Endothelial cell of umbilical vein (primary cell): Measurements from ENCODE around the gene CSNK1D. TPM values are rescaled to one million over a fixed set of nuclear protein-coding genes. Genes with fewer than 3 reads are reported as not detected.

Experiments
- BruUV-seq: library from RNA; stranded (reverse); fragments of 400-500 nt; replicated peaks from 2 replicates; lab custom pipeline; 2021; lab: Mats Ljungman, UMichigan
- CTCF ChIA-PET: fragments of 300-600, 350-600 bp; sonication (Branson Sonifier 250); formaldehyde crosslinking; loops from one replicate; lab custom pipeline; 2021; ENCODE audit warnings: antibody characterized with exemption, inconsistent platforms; lab: Charles Lee
- POLR2A ChIA-PET: fragments of 300-600, 350-600 bp; sonication (Branson Sonifier 250); formaldehyde crosslinking; loops from one replicate; lab custom pipeline; 2021; ENCODE audit warnings: antibody characterized with exemption, inconsistent platforms; lab: Charles Lee
- DNase-seq: peaks from one replicate; pipeline ENCODE4 v3.0.0-alpha.2; 2011; ENCODE audit warnings: low read depth, low spot score
- FAIRE-seq: peaks from 2 replicates; lab custom pipeline; 2011; peaks lifted over from hg19 to GRCh38; lab: Jason Lieb, UNC
- H2AFZ ChIP-seq: 2 replicates; pipeline ENCODE4 v1.6.0; 2012; ENCODE audit warnings: low read depth, low read length, control low read depth, inconsistent platforms
- H3K27ac ChIP-seq: 2 replicates; pipeline ENCODE4 v1.5.1; 2011; ENCODE audit warnings: low read depth, mild to moderate bottlenecking, control low read depth, low read length, moderate library complexity; ENCODE audit not compliant: insufficient read depth
- H3K27me3 ChIP-seq, 2 experiments: 2 replicates each; pipeline versions ENCODE4 v1.6.0 to v1.6.1; 2011; ENCODE audit warnings: low read length in 2 of 2, mixed read lengths in 1 of 2; ENCODE audit not compliant: control insufficient read depth in 2 of 2, insufficient read depth in 2 of 2
- H3K36me3 ChIP-seq, 2 experiments: 2 replicates in 1 of 2; 3 replicates in 1 of 2; pipeline ENCODE4 v1.5.1; 2011; ENCODE audit warnings: low read length in 2 of 2, mild to moderate bottlenecking in 1 of 2, moderate library complexity in 1 of 2; ENCODE audit not compliant: control insufficient read depth in 2 of 2, insufficient read depth in 2 of 2; ENCODE audit errors: extremely low read depth in 1 of 2
- H3K4me1 ChIP-seq: 3 replicates; pipeline ENCODE4 v1.5.1; 2011; ENCODE audit warnings: mild to moderate bottlenecking, low read length; ENCODE audit not compliant: control insufficient read depth, insufficient read depth; ENCODE audit errors: extremely low read depth
- H3K4me2 ChIP-seq: 2 replicates; pipeline ENCODE4 v1.6.1; 2011; ENCODE audit warnings: low read length, control low read depth, mixed read lengths; ENCODE audit not compliant: insufficient read depth
- H3K4me3 ChIP-seq, 3 experiments: fragments of 200-600 bp in 1 of 3; sonication (generic), shearing (Covaris generic) in 1 of 3; replicated peaks in 1 of 3; 2 replicates each; pipeline ENCODE4 v1.5.1; 2011 to 2016; ENCODE audit warnings: control low read depth in 3 of 3, low read length in 3 of 3, mild to moderate bottlenecking in 2 of 3, inconsistent platforms in 1 of 3, low read depth in 1 of 3, moderate library complexity in 1 of 3; ENCODE audit not compliant: insufficient read depth in 1 of 3
- H3K79me2 ChIP-seq: 2 replicates; pipeline ENCODE4 v1.6.0; 2012; ENCODE audit warnings: low read length, inconsistent platforms; ENCODE audit not compliant: control insufficient read depth, insufficient read depth
- H3K9ac ChIP-seq: replicated peaks from 2 replicates; pipeline ENCODE3; 2011; ENCODE audit warnings: low read length, control low read depth; ENCODE audit not compliant: insufficient read depth; ENCODE audit errors: extremely low read depth
- H3K9me1 ChIP-seq: replicated peaks from 3 replicates; pipeline ENCODE4 v1.6.0; 2011; ENCODE audit warnings: mild to moderate bottlenecking, low read length; ENCODE audit not compliant: control insufficient read depth, insufficient read depth; ENCODE audit errors: extremely low read depth
- H3K9me3 ChIP-seq: replicated peaks from 2 replicates; pipeline ENCODE4 v1.5.1; 2012; ENCODE audit warnings: low read length, inconsistent platforms; ENCODE audit not compliant: control insufficient read depth, insufficient read depth
- H4K20me1 ChIP-seq: replicated peaks from 2 replicates; pipeline ENCODE3; 2011; ENCODE audit warnings: mild to moderate bottlenecking, low read length; ENCODE audit not compliant: control insufficient read depth, insufficient read depth; ENCODE audit errors: extremely low read depth
- JUN ChIP-seq: IDR thresholded peaks from 2 replicates; pipeline ENCODE4 v1.6.1; 2011; ENCODE audit warnings: borderline replicate concordance, low read depth; ENCODE audit not compliant: insufficient read length, insufficient read depth
- MAX ChIP-seq: IDR thresholded peaks from 2 replicates; pipeline ENCODE4 v1.6.1; 2011; ENCODE audit not compliant: insufficient read depth, insufficient read length
- MYC ChIP-seq: IDR thresholded peaks from one replicate; pipeline ENCODE4 v1.6.1; 2011; ENCODE audit warnings: mild to moderate bottlenecking, low read depth, low read length
- POLR2A ChIP-seq: IDR thresholded peaks from 2 replicates; pipeline ENCODE4 v1.6.1; 2012; ENCODE audit warnings: low read depth, mild to moderate bottlenecking, control low read depth, low read length
- POLR2AphosphoS5 ChIP-seq: IDR thresholded peaks from 2 replicates; pipeline ENCODE4 v1.6.1; 2012; ENCODE audit warnings: low read depth, mild to moderate bottlenecking, control low read depth, low read length, moderate library complexity; ENCODE audit not compliant: insufficient read depth
- dilution Hi-C: fragments of 300-500 bp; cut with MboI; formaldehyde crosslinking; loops from one replicate; pipeline ENCODE4 v1.15.0; 2019; ENCODE audit warnings: low sequenced_read_pairs; ENCODE audit not compliant: extremely low pct_ligation_motif_present
- intact Hi-C: fragments of 100-400 bp; cut with micrococcal nuclease; formaldehyde crosslinking; loops from one replicate; pipeline ENCODE4 v1.10.0; 2022
- polyA plus RNA-seq, 4 experiments: library from polyadenylated mRNA; depleted of rRNA in 3 of 4; stranded (reverse) in 3 of 4; unstranded in 1 of 4; fragments of >200 nt; gene quantifications; 2 replicates each; pipeline versions ENCODE4 v1.2.1 to v1.2.3, GENCODE V29; 2011 to 2012; ENCODE audit warnings: missing spikeins in 1 of 4
- total RNA-seq: library from RNA; stranded (reverse); gene quantifications from 2 replicates; pipeline ENCODE4 v1.2.3, GENCODE V29; 2021
- TF ChIP-seq, protein P1 (sequence below), 2 donors: IDR thresholded peaks; 1 replicate in 1 of 2; 2 replicates in 1 of 2; pipeline ENCODE4 v1.5.1; 2011; ENCODE audit warnings: low read length in 2 of 2, mild to moderate bottlenecking in 2 of 2, moderate library complexity in 2 of 2, control low read depth in 1 of 2, inconsistent platforms in 1 of 2, low read depth in 1 of 2; ENCODE audit not compliant: insufficient read depth in 1 of 2; ENCODE audit errors: extremely low read depth in 1 of 2

Gene CSNK1D
- total and polyA plus RNA-seq, 2 donors (not counting 3 experiments of a cell fraction or from before 2014, with no cell fraction given), result 127 to 155 TPM

GRCh38 chr17:82243648-82244412, 29.7 kb downstream of the CSNK1D start:
- ChIA-PET POLR2A (no interaction called here), CTCF (interaction anchor here (0.9 to 6.7 kb wide), 8 partner anchors 10 to 214 kb away, joined by 3 to 52 read pairs (median 4); no protein-coding TSS in a partner anchor)
- Histone ChIP-seq H3K79me2 (peaks cover 30% of the 10 kb centered on the region), H3K9me3 (no peaks in the 10 kb centered on the region), H3K4me3 (no peak overlapping the region), H4K20me1 (peaks cover 2% of the 10 kb centered on the region), H3K27ac (no peak overlapping the region), H3K36me3 (peaks cover 20 to 53% of the 10 kb centered on the region in 2 experiments), H3K4me2 (no peak overlapping the region), H3K27me3 (no peaks in the 10 kb centered on the region), H3K4me1 (peaks cover 34% of the 10 kb centered on the region), H3K9me1 (no peaks in the 10 kb centered on the region), H3K9ac (no peak overlapping the region), H2AFZ (no peak overlapping the region)
- TF ChIP-seq, protein P1, sequence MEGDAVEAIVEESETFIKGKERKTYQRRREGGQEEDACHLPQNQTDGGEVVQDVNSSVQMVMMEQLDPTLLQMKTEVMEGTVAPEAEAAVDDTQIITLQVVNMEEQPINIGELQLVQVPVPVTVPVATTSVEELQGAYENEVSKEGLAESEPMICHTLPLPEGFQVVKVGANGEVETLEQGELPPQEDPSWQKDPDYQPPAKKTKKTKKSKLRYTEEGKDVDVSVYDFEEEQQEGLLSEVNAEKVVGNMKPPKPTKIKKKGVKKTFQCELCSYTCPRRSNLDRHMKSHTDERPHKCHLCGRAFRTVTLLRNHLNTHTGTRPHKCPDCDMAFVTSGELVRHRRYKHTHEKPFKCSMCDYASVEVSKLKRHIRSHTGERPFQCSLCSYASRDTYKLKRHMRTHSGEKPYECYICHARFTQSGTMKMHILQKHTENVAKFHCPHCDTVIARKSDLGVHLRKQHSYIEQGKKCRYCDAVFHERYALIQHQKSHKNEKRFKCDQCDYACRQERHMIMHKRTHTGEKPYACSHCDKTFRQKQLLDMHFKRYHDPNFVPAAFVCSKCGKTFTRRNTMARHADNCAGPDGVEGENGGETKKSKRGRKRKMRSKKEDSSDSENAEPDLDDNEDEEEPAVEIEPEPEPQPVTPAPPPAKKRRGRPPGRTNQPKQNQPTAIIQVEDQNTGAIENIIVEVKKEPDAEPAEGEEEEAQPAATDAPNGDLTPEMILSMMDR (IDR thresholded peaks at IDR 0.05; ENCODE audit: extremely low read depth in 1 of 2, insufficient read depth in 1 of 2, low read depth in 1 of 2, low read length in 2 of 2), result no peak
- no peak for TF ChIP-seq JUN
- no peak for TF ChIP-seq MAX
- peak; percentile 46 for TF ChIP-seq POLR2AphosphoS5
- TF ChIP-seq POLR2A, result peak; percentile 48
- no peak for TF ChIP-seq MYC
- intact Hi-C loops (loop anchor here (2.0 to 10.0 kb wide), 3 partner anchors 37 to 171 kb away; partner anchors contain the start of genes HEXD and OGFOD3), dilution Hi-C loops (no loop called here)
- no peak for DNase-seq
- TSS peak; percentile 36 for BruUV-seq
- FAIRE-seq, result peak; percentile 37
